Choroid plexus epithelial cell (primary cell): ENCODE measurements around the gene HEATR9.

Experiments
- DNase-seq: peaks from one replicate; pipeline ENCODE4 v3.0.0-alpha.2; 2010; ENCODE audit warnings: low read depth
- H3K4me3 ChIP-seq: 2 replicates; pipeline ENCODE4 v1.5.1; 2011; ENCODE audit warnings: low read depth, mild to moderate bottlenecking, control low read depth, low read length, moderate library complexity
- CTCF ChIP-seq: conservative IDR thresholded peaks from 2 replicates; pipeline ENCODE4 v1.5.1; 2011; ENCODE audit warnings: low read depth, mild to moderate bottlenecking, control low read depth, inconsistent platforms, low read length, moderate library complexity

HEATR9 gene

DNA sequence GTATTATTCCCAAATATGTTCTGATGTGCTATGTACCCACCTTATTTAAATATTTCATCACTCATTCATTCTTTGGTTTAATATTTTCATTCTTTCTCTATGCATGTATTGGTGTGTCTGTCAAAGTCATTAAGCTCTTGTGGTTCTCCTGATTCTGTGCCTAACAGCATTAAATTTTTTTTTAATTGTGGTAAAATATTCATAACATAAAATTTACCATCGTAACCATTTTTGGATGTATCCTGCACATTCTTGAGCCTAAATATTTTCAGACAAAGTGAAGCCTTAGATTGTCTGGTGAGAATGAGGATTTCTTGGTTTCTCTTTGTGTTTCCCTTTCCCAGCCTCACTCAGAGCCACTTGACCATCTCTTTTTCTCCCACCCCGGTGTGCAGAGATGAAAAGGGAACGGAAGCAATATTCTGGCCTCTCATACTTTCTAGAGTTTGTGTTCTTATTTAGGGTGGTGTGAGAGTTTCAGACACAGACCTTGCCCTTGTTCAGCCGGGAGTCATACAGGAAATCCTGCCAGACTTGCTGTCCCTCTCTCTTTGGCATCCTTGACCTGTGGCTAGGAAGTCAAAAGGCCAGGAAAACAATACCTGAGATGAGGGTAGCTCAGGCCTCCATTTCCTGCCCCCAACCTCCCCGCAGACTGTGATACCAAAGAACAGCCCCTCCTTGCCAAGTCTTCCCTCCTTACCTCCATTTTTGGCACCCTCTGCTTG, 6.5 kb upstream of the HEATR9 start:
- H3K4me3 ChIP-seq, result no peak overlapping the region
- no peak for DNase-seq
- no peak for TF ChIP-seq CTCF

DNA sequence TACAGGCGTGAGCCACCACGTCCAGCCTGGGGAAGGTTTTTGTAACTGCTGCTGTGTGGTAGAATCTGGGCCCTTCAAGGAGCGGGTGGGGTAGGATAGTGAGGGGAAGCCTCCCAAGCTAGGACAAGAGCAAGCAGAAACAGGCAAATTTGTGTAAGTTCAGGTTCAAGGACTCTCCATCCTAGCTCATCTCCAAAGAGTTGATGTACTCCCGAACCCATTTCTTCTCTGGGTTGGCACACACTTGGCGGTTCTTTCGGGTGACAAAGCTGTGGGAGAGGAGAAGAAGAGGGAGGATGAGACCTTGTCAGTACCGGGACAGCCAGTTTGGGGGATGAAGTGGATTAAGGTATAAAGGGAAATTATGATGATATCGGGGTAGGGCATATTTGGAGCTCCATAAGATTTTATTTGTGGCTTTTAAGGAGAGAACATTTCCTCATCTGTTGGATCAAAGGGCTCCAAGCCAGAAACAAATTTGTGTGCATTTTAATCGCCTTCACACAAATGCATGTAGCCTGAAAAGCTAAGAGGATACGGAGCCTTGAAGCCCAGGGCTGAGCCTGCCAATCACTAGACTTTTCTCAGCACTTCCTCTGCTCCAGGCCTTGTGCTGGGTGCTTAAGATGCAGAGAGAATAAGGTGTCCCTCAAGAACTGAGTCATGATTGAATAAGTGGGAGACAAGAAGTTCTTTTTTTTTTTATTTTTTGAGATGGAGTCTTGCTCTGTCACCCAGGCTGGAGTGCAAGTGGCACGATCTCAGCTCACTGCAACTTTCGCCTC, 3.7 kb upstream of the HEATR9 start:
- no peak for TF ChIP-seq CTCF
- DNase-seq, result no peak
- no peak overlapping the region for H3K4me3 ChIP-seq

- no peak overlapping the region for H3K4me3 ChIP-seq
- TF ChIP-seq CTCF, result no peak
- DNase-seq, result no peak
Observed at GRCh38 chr17:35870906-35871819, 2.5 kb upstream of the HEATR9 start.

DNA sequence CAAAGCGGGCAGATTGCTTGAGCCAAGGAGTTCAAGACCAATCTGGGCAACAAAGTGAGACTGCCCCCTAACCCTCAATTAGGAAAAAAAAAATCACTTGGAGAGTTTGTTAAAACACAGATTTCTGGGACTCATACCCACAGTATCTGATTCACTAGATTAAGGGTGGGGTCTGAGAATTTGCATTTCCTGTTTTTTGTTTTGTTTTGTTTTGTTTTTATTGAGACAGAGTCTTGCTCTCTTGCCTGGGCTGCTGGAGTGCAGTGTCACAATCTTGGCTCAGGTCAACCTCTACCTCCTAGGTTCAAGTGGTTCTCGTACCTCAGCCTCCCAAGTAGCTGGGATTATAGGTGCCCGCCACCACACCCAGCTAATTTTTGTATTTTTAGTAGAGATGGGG, 1.1 kb downstream of the HEATR9 start:
- no peak for TF ChIP-seq CTCF
- DNase-seq, result no peak
- no peak overlapping the region for H3K4me3 ChIP-seq

GRCh38 chr17:35866341-35866950, 2.2 kb downstream of the HEATR9 start:
- peak; percentile 45 for DNase-seq
- H3K4me3 ChIP-seq, result no peak overlapping the region
- TF ChIP-seq CTCF, result no peak
